ENCODE results near the gene MXI1.

Gene MXI1

GRCh38 chr10:110171032-110171431, 36.4 kb upstream of the MXI1 start:
- H3K4me3 ChIP-seq (ENCODE audit: control insufficient read depth, low read depth, low read length) = no peak overlapping the region
- DNase-seq (ENCODE audit: low read depth) = no peak
- TF ChIP-seq CTCF (conservative IDR thresholded peaks at IDR 0.05; ENCODE audit: control insufficient read depth, insufficient read depth, low read depth, low read length) = no peak

- DNase-seq (ENCODE audit: low read depth) = peak; percentile 8
- no peak overlapping the region for H3K4me3 ChIP-seq (ENCODE audit: control insufficient read depth, low read depth, low read length)
- TF ChIP-seq CTCF (conservative IDR thresholded peaks at IDR 0.05; ENCODE audit: control insufficient read depth, insufficient read depth, low read depth, low read length) = no peak
Observed at GRCh38 chr10:110172155-110172554, 35.2 kb upstream of the MXI1 start.

GRCh38 chr10:110174201-110174600, 33.2 kb upstream of the MXI1 start:
- H3K4me3 ChIP-seq (ENCODE audit: control insufficient read depth, low read depth, low read length) = no peak overlapping the region
- TF ChIP-seq CTCF (conservative IDR thresholded peaks at IDR 0.05; ENCODE audit: control insufficient read depth, insufficient read depth, low read depth, low read length) = no peak
- no peak for DNase-seq (ENCODE audit: low read depth)

- DNase-seq (ENCODE audit: low read depth) = no peak
- H3K4me3 ChIP-seq (ENCODE audit: control insufficient read depth, low read depth, low read length) = no peak overlapping the region
- no peak for TF ChIP-seq CTCF (conservative IDR thresholded peaks at IDR 0.05; ENCODE audit: control insufficient read depth, insufficient read depth, low read depth, low read length)
Observed at GRCh38 chr10:110174816-110175215, 32.6 kb upstream of the MXI1 start.

- no peak for TF ChIP-seq CTCF (conservative IDR thresholded peaks at IDR 0.05; ENCODE audit: control insufficient read depth, insufficient read depth, low read depth, low read length)
- H3K4me3 ChIP-seq (ENCODE audit: control insufficient read depth, low read depth, low read length) = no peak overlapping the region
- DNase-seq (ENCODE audit: low read depth) = peak; percentile 11
Observed at GRCh38 chr10:110175406-110175805, 32.0 kb upstream of the MXI1 start.

GRCh38 chr10:110176141-110177030, 31.0 kb upstream of the MXI1 start:
- no peak for TF ChIP-seq CTCF (conservative IDR thresholded peaks at IDR 0.05; ENCODE audit: control insufficient read depth, insufficient read depth, low read depth, low read length)
- H3K4me3 ChIP-seq (ENCODE audit: control insufficient read depth, low read depth, low read length) = no peak overlapping the region

More at GRCh38 chr10:110176141-110177030, 31.0 kb upstream of the MXI1 start:
- DNase-seq (ENCODE audit: low read depth) = no peak
